Peyer's patch (tissue), 4 donors: ENCODE data around the gene CXCL14. TPM values are rescaled to one million over a fixed set of nuclear protein-coding genes. Genes with fewer than 3 reads are reported as not detected.
A peak's percentile ranks its signal among the peaks of the same experiment; 100 is the strongest.

ENCODE experiments used
- DNase-seq, 3 donors: peaks; one replicate each; pipeline ENCODE4 v3.0.0-alpha.2; 2017 to 2019
- H3K27ac ChIP-seq, 4 donors: fragments of 200-600 bp; sonication (generic); one replicate each; pipeline ENCODE4 v1.5.1; 2016 to 2019
- H3K27me3 ChIP-seq, 2 donors: fragments of 200-600 bp; sonication (generic); one replicate each; pipeline ENCODE4 v1.5.1; 2019
- H3K36me3 ChIP-seq, 3 donors: fragments of 200-600 bp; sonication (generic); one replicate each; pipeline ENCODE4 v1.5.1; 2016 to 2019
- H3K4me1 ChIP-seq, 4 donors: fragments of 200-600 bp; sonication (generic); one replicate each; pipeline ENCODE4 v1.5.1; 2016 to 2019
- H3K4me3 ChIP-seq, 4 donors: fragments of 200-600 bp; sonication (generic); 1 replicate in 3 of 4; 2 replicates in 1 of 4; pipeline ENCODE4 v1.5.1; 2016 to 2019; ENCODE audit warnings: mild to moderate bottlenecking in 1 of 4
- H3K9me3 ChIP-seq, 4 donors: fragments of 200-600 bp; sonication (generic); one replicate each; pipeline ENCODE4 v1.5.1; 2016 to 2019; ENCODE audit warnings: mild to moderate bottlenecking in 1 of 4
- POLR2A ChIP-seq, 2 donors: fragments of 450-650 bp; IDR thresholded peaks; one replicate each; pipeline ENCODE4 v1.5.1; 2017; ENCODE audit warnings: antibody characterized with exemption in 2 of 2, mild to moderate bottlenecking in 2 of 2, moderate library complexity in 2 of 2
- total RNA-seq, 4 donors: library from RNA; depleted of rRNA; stranded (reverse); fragments of >200 nt; gene quantifications; one replicate each; pipeline ENCODE4 v1.1.0, GENCODE V29; 2016
- TF ChIP-seq, protein P1 (sequence below), 6 experiments: fragments of 450-650 bp in 4 of 6; fragments of 200-600 bp in 2 of 6; sonication (generic) in 1 of 6; IDR thresholded peaks; one replicate each; pipeline ENCODE4 v1.5.1; 2017 to 2019; ENCODE audit warnings: antibody characterized with exemption in 6 of 6, mild to moderate bottlenecking in 3 of 6, moderate library complexity in 1 of 6

Gene CXCL14
- total RNA-seq, 4 donors from 2014 or later, result 17.3 to 122 (median 23.4) TPM

DNA sequence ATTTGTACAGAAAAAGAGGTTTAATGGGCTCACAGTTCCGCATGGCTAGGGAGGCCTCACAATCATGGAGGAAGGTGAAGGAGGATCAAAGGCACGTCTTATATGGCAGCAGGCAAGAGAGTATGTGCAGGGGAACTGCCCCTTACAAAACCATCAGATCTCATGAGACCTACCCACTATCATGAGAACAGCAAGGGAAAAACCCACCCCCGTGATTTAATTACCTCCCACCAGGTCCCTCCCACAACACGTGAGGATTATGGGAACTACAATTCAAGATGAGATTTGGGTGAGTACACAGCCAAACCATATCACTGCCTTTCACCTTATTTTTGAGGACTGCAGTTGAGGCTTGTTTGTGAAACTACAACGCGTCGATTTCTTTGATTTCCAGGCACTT lies 22.2 kb downstream of the CXCL14 start:
- H3K27me3 ChIP-seq, result no peaks in the 10 kb centered on the region
- TF ChIP-seq POLR2A (IDR thresholded peaks at IDR 0.05), result no peak
- TF ChIP-seq, protein P1, sequence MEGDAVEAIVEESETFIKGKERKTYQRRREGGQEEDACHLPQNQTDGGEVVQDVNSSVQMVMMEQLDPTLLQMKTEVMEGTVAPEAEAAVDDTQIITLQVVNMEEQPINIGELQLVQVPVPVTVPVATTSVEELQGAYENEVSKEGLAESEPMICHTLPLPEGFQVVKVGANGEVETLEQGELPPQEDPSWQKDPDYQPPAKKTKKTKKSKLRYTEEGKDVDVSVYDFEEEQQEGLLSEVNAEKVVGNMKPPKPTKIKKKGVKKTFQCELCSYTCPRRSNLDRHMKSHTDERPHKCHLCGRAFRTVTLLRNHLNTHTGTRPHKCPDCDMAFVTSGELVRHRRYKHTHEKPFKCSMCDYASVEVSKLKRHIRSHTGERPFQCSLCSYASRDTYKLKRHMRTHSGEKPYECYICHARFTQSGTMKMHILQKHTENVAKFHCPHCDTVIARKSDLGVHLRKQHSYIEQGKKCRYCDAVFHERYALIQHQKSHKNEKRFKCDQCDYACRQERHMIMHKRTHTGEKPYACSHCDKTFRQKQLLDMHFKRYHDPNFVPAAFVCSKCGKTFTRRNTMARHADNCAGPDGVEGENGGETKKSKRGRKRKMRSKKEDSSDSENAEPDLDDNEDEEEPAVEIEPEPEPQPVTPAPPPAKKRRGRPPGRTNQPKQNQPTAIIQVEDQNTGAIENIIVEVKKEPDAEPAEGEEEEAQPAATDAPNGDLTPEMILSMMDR (IDR thresholded peaks at IDR 0.05), result no peak
- no peak for DNase-seq

DNA sequence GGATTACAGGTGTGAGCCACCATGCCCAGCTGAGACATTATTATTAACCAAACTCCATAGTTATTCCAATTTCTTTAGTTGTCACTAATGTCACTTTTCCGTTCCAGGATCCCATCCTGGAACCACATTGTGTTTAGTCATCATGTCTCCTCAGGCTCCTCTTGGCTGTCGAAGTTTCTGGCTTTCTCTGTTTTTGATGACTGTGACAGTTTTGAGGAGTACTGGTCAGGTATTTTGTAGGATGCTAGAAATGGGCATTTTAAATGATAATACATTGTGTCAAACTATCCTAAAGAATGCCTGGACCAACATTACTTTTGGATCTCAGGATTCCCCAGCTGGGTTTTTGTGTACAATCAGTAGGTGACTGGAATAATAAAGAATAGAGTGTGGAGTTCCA lies 23.3 kb downstream of the CXCL14 start:
- H3K4me1 ChIP-seq, result no peaks in the 10 kb centered on the region
- no peaks in the 10 kb centered on the region for H3K36me3 ChIP-seq
- H3K9me3 ChIP-seq, result no peaks in the 10 kb centered on the region
- H3K27ac ChIP-seq, result no peak overlapping the region
- no peak for TF ChIP-seq POLR2A (IDR thresholded peaks at IDR 0.05)
- TF ChIP-seq, protein P1 (IDR thresholded peaks at IDR 0.05), result no peak
- DNase-seq, result no peak
- H3K27me3 ChIP-seq, result no peaks in the 10 kb centered on the region
- no peak overlapping the region for H3K4me3 ChIP-seq

More for the DNA sequence above, 22.2 kb downstream of the CXCL14 start:
- Histone ChIP-seq H3K4me1 (no peaks in the 10 kb centered on the region), H3K9me3 (no peaks in the 10 kb centered on the region), H3K36me3 (no peaks in the 10 kb centered on the region), H3K27ac (no peak overlapping the region), H3K4me3 (no peak overlapping the region)

DNA sequence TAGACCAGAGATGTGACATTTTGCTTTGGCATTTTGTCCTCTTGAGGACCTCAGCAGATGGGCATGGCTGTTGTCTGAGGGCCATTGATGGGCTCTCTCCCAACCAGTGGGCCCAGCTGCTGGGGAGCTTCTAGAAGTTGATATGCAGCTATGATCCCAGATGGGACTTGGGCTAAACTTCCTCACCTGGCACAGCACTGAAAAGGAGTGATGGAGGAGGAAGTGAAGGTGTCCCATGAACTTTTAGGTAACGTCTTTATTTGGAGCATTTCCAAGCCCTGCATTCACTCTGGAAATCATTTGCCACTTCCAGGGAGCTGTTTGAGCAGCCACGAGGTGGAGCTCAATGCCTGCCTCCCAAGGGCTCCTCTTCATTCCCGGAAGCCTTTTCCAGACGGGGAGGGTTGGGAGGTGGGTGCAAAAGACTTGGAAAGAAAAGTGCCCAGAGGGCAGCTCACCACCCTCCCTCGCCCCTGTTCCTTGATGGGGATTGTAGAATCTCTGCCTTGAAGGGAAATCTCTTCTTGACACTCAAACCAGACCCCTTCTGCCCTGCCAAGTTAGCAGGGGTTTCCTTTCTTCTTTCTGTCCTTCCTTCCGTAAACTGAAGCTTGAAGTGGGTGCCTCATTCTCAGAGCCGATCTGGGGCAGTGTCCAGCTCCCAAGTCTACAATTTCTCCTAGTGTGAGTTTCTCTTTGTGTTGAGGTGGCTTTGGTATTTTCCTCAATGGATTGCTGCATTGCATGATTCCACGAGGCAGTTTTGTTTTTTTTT lies 24.9 kb downstream of the CXCL14 start:
- H3K27ac ChIP-seq, result no peak overlapping the region
- DNase-seq, result peak in 1 of 3 donors; percentile 61
- H3K27me3 ChIP-seq, result no peaks in the 10 kb centered on the region
- no peak overlapping the region for H3K4me3 ChIP-seq
- TF ChIP-seq POLR2A (IDR thresholded peaks at IDR 0.05), result no peak
- TF ChIP-seq, protein P1 (IDR thresholded peaks at IDR 0.05), result peak in 4 of 6 experiments; percentile 12 to 49 (median 28)
- H3K9me3 ChIP-seq, result no peaks in the 10 kb centered on the region
- H3K4me1 ChIP-seq, result no peaks in the 10 kb centered on the region
- H3K36me3 ChIP-seq, result no peaks in the 10 kb centered on the region

DNA sequence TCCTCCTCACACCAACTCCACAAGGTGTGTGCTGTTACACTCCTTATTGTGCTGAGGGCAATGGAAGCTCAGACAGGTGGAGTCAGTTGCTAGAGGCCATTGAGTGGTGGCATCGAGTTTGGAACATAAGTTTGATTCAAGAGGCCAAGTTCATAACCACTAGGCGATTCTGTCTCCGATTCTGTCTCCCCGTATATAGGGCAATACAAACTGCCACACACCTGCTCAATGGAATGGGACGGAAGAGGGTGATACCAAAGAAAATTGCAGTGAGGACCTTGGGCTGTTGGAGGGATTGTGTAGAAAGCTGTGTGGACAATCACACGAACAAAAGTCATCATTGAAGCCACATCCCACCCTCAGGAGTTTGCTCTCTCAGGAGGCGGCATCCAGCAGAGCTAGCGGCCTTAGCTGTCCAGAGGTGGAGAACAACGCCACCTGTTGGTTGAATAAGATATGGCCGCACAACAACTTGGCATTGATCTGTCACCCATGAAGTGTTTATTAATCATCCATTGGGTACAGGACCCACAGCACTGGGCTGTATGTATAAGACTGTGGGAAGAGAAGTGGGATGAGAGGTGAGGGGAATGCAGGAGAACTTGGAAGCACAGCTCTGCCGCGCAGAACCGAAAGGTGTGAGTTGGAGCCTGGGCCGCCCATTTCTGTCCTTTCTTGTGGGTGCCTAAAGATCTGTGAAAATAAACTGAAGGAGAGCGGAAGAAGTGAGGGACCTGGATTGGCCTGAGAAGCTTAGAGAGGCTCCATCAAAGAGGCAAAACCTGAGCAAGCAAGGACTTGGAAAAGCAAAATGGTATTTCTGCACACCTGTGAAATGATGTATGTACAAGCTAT lies 27.0 kb downstream of the CXCL14 start:
- Histone ChIP-seq H3K27me3 (no peaks in the 10 kb centered on the region), H3K36me3 (no peaks in the 10 kb centered on the region)
- no peak for TF ChIP-seq POLR2A (IDR thresholded peaks at IDR 0.05)
- TF ChIP-seq, protein P1 (IDR thresholded peaks at IDR 0.05), result peak; percentile 5 to 76 (median 68)

DNA sequence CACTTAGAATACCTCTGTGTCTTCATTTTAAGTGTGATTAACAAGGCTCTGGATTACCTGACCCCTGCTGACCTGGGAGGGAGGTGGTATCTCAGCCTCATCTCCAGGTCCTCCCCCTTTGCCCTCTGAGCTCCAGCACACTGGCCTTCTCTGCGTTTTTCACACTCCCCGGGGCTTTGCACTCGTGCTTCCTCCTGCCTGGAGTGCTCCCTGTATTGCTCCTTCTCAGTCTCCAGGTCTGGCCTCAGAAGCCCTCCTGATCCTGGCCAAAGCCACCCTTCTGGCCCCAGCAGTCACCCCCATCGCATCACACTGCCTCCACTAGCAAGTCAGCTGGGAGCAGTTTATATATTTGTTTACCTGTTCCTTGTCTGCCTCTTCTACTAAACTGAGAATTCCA lies 29.4 kb downstream of the CXCL14 start:
- H3K27me3 ChIP-seq, result peaks cover 0 to 6% of the 10 kb centered on the region in 2 donors
- H3K36me3 ChIP-seq, result no peaks in the 10 kb centered on the region
- no peak for TF ChIP-seq POLR2A (IDR thresholded peaks at IDR 0.05)
- TF ChIP-seq, protein P1 (IDR thresholded peaks at IDR 0.05), result no peak
- H3K9me3 ChIP-seq, result no peaks in the 10 kb centered on the region
- peaks cover 0 to 3% (median 0%) of the 10 kb centered on the region in 4 donors for H3K4me1 ChIP-seq
- no peak for DNase-seq
- H3K27ac ChIP-seq, result no peak overlapping the region
- no peak overlapping the region for H3K4me3 ChIP-seq

More for the DNA sequence above, 27.0 kb downstream of the CXCL14 start:
- DNase-seq, result peak in 2 of 3 donors; percentile 24 to 77
- no peak overlapping the region for H3K4me3 ChIP-seq
- H3K27ac ChIP-seq, result no peak overlapping the region
- H3K9me3 ChIP-seq, result no peaks in the 10 kb centered on the region
- H3K4me1 ChIP-seq, result no peaks in the 10 kb centered on the region
